HG02938 (cell line): Measurements from ENCODE around the gene CHMP6.

Experiments used
- ATAC-seq: cut with Tn5 transposase; IDR thresholded peaks from one replicate; pipeline ENCODE4 v1.9.1; 2021; ENCODE audit warnings: mild to moderate bottlenecking, moderate library complexity; ENCODE audit not compliant: unreplicated experiment

CHMP6 gene

GRCh38 chr17:80970762-80971703 lies 20.6 kb upstream of the CHMP6 start:
- ATAC-seq = no peak

- no peak for ATAC-seq
Observed at GRCh38 chr17:80971704-80972304, 19.8 kb upstream of the CHMP6 start.

GRCh38 chr17:80976701-80977100 lies 14.9 kb upstream of the CHMP6 start:
- ATAC-seq = no peak

- no peak for ATAC-seq
Observed at GRCh38 chr17:80977172-80977571, 14.5 kb upstream of the CHMP6 start.

GRCh38 chr17:80978499-80979497 lies 12.8 kb upstream of the CHMP6 start:
- ATAC-seq = no peak

- ATAC-seq = no peak
Observed at GRCh38 chr17:80979547-80980378, 11.9 kb upstream of the CHMP6 start.

GRCh38 chr17:80980397-80981061 lies 11.1 kb upstream of the CHMP6 start:
- ATAC-seq = no peak

- ATAC-seq = no peak
Observed at GRCh38 chr17:80981062-80981902, 10.4 kb upstream of the CHMP6 start.

GRCh38 chr17:80981929-80982425 lies 9.7 kb upstream of the CHMP6 start:
- ATAC-seq = no peak

- no peak for ATAC-seq
Observed at GRCh38 chr17:80982426-80982974, 9.1 kb upstream of the CHMP6 start.

- ATAC-seq = no peak
Observed at GRCh38 chr17:80983545-80983944, 8.1 kb upstream of the CHMP6 start.

- ATAC-seq = no peak
Observed at GRCh38 chr17:80984749-80985148, 6.9 kb upstream of the CHMP6 start.

GRCh38 chr17:80986046-80986445 lies 5.6 kb upstream of the CHMP6 start:
- no peak for ATAC-seq

- no peak for ATAC-seq
Observed at GRCh38 chr17:80986816-80987475, 4.7 kb upstream of the CHMP6 start.

- no peak for ATAC-seq
Observed at GRCh38 chr17:80987941-80988461, 3.6 kb upstream of the CHMP6 start.

GRCh38 chr17:80989586-80989913 lies 2.1 kb upstream of the CHMP6 start:
- no peak for ATAC-seq

GRCh38 chr17:80990921-80991644 lies 558 bp upstream of the CHMP6 start:
- ATAC-seq = no peak
